T-cell (primary cell): ENCODE measurements around the gene ATE1. TPM values are rescaled to one million over a fixed set of nuclear protein-coding genes. Genes with fewer than 3 reads are reported as not detected.

Source experiments
- ATAC-seq, 4 experiments: fragments of 200-7000 bp in 3 of 4; fragments of 150-1000 bp in 1 of 4; cut with Tn5 transposase; replicated peaks in 1 of 4; 1 replicate in 3 of 4; 2 replicates in 1 of 4; pipeline ENCODE4 v1.10.0; 2021; ENCODE audit warnings: moderate library complexity in 3 of 4, mild to moderate bottlenecking in 2 of 4, moderate number of reproducible peaks in 1 of 4
- CTCF ChIA-PET, 2 donors: fragments of 300-600 bp; sonication (Branson Sonifier 250); formaldehyde crosslinking; loops; one replicate each; lab custom pipeline; 2022; ENCODE audit warnings: antibody characterized with exemption in 2 of 2; lab: Charles Lee
- POLR2A ChIA-PET, 2 donors: fragments of 300-600 bp; sonication (Branson Sonifier 250); formaldehyde crosslinking; loops; one replicate each; lab custom pipeline; 2022; ENCODE audit warnings: antibody characterized with exemption in 2 of 2; lab: Charles Lee
- DNase-seq, 35 experiments: peaks; one replicate each; pipeline versions ENCODE4 v3.0.0 to v3.0.0-alpha.2; 2013 to 2023
- H3K27ac ChIP-seq: one replicate; pipeline ENCODE4 v1.5.1; 2013; ENCODE audit warnings: low read length
- H3K27me3 ChIP-seq, 2 experiments: replicated peaks in 1 of 2; 1 replicate in 1 of 2; 2 replicates in 1 of 2; pipeline versions ENCODE4 v1.6.1 to v1.7.0; 2013; ENCODE audit warnings: low read length in 1 of 2, mixed read lengths in 1 of 2; ENCODE audit not compliant: control insufficient read depth in 2 of 2, insufficient read depth in 2 of 2; ENCODE audit errors: extremely low read depth in 1 of 2
- H3K36me3 ChIP-seq, 2 donors: 1 replicate in 1 of 2; 2 replicates in 1 of 2; pipeline versions ENCODE4 v1.6.1 to v1.7.0; 2013; ENCODE audit warnings: low read length in 1 of 2; ENCODE audit not compliant: control insufficient read depth in 2 of 2, insufficient read depth in 1 of 2; ENCODE audit errors: extremely low read depth in 1 of 2
- H3K4me1 ChIP-seq, 2 experiments: 1 replicate in 1 of 2; 2 replicates in 1 of 2; pipeline versions ENCODE4 v1.6.1 to v1.7.0; 2013; ENCODE audit warnings: low read length in 2 of 2, mixed read lengths in 1 of 2; ENCODE audit not compliant: insufficient read depth in 2 of 2, control insufficient read depth in 1 of 2; ENCODE audit errors: extremely low read depth in 1 of 2
- H3K4me3 ChIP-seq, 2 donors: 1 replicate in 1 of 2; 2 replicates in 1 of 2; pipeline versions ENCODE4 v1.5.1 to v1.7.0; 2013; ENCODE audit warnings: mild to moderate bottlenecking in 2 of 2, low read length in 1 of 2, moderate library complexity in 1 of 2; ENCODE audit not compliant: control insufficient read depth in 1 of 2; ENCODE audit errors: extremely low read depth in 1 of 2
- H3K9me3 ChIP-seq: 2 replicates; pipeline ENCODE4 v1.7.0; 2013
- H3K27ac Mint-ChIP-seq, 2 donors: one replicate each; pipeline ENCODE4 v1.8.0; 2020 to 2021; ENCODE audit warnings: mild to moderate bottlenecking in 2 of 2, mixed read lengths in 2 of 2
- H3K27me3 Mint-ChIP-seq, 2 donors: one replicate each; pipeline ENCODE4 v1.8.0; 2021 to 2022; ENCODE audit warnings: mixed read lengths in 2 of 2
- H3K36me3 Mint-ChIP-seq: one replicate; pipeline ENCODE4 v1.8.0; 2021; ENCODE audit warnings: mixed read lengths
- H3K4me1 Mint-ChIP-seq, 3 donors: one replicate each; pipeline ENCODE4 v1.8.0; 2020 to 2022; ENCODE audit warnings: mixed read lengths in 3 of 3, mild to moderate bottlenecking in 1 of 3
- H3K4me3 Mint-ChIP-seq, 3 donors: one replicate each; pipeline ENCODE4 v1.8.0; 2020 to 2022; ENCODE audit warnings: mild to moderate bottlenecking in 3 of 3, mixed read lengths in 3 of 3, moderate library complexity in 3 of 3
- H3K9me3 Mint-ChIP-seq, 3 donors: one replicate each; pipeline ENCODE4 v1.8.0; 2020 to 2022; ENCODE audit warnings: mixed read lengths in 3 of 3
- WGBS: methylation state at CpG from one replicate; pipeline ENCODE4 v1.1.5; 2013; ENCODE audit warnings: missing lambda C conversion rate; ENCODE audit not compliant: insufficient coverage; 5-methylcytosine and 5-hydroxymethylcytosine counted together
- total RNA-seq, 35 experiments: library from RNA in 6 of 35; stranded (reverse) in 6 of 35; fragments of 120-200 nt in 1 of 35; gene quantifications; one replicate each; pipeline versions ENCODE4 v1.2.1 to v1.2.4 and lab custom pipeline; 2013 to 2026

Gene ATE1
- total RNA-seq, 5 donors from 2014 or later (not counting 1 experiment from before 2014, with no cell fraction given): 18.6 to 28.9 (median 26.0) TPM

DNA sequence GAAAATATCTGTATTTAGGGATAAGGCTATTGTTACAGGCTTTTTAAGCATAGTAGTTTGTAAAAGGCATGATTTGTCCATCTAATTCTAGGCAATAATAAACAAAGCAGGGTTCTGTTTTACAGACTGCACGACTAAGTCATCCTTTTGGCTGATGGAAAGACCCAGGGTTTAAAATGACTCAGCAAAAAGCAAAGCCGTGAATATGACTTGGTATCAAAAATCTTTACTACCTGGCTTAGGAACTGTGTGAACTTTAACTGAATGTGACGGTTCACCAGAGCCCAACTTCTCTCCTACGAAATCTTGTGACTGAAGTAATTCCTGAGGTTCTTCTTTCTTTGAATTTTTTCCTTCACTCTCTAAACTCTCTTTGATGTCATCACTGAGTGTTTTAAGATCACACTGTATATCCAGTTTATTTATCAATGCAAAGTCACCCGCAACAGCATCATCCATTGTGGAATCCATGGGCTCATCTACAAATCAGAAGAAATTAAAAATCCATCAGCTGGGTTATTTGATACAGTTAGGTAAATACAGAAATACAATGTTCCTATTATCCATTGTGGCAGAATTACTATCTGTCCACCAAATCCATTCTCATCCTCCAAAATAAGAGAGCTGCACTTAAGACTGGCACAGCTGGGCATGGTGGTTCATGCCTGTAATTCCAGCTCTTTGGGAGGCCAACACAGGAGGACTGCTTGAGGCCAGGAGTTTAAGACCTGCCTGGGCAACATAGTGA lies 17.0 kb downstream of the ATE1 start:
- Mint-ChIP-seq H3K4me1 (peaks cover 0 to 7% (median 2%) of the 10 kb centered on the region in 3 donors), H3K27ac (no peak overlapping the region), H3K27me3 (no peaks in the 10 kb centered on the region), H3K4me3 (no peak overlapping the region), H3K36me3 (peaks cover 34% of the 10 kb centered on the region), H3K9me3 (no peaks in the 10 kb centered on the region)
- WGBS: 36% methylated on average over 3 of the region's 5 CpGs
- Histone ChIP-seq H3K36me3 (peaks cover 0 to 38% of the 10 kb centered on the region in 2 donors), H3K27ac (no peak overlapping the region), H3K4me3 (no peak overlapping the region), H3K9me3 (no peaks in the 10 kb centered on the region), H3K4me1 (no peaks in the 10 kb centered on the region), H3K27me3 (no peaks in the 10 kb centered on the region)
- DNase-seq (no peak), ATAC-seq (no peak)
- ChIA-PET POLR2A (no interaction called here), CTCF (no interaction called here)

DNA sequence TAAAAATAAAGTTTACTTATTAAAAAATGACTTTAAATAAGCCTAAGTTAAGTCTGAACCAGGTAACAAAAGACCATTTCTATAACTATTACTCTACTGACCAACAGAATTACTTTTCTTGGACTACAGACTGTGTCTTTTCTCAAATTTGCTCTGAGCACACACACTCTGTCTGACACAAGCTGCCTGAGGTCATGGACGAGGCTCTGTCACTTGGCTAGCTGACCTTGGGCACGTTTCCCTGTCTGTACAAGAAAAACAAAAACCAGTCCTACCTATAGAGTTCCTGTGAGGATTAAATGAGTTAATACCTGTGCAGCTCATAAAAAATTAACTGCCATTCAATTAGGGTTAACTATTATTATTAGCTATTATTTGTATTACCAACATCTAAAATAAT lies 22.9 kb downstream of the ATE1 start:
- Histone ChIP-seq H3K36me3 (peaks cover 0 to 21% of the 10 kb centered on the region in 2 donors), H3K9me3 (no peaks in the 10 kb centered on the region), H3K4me3 (no peak overlapping the region), H3K27ac (no peak overlapping the region), H3K27me3 (no peaks in the 10 kb centered on the region), H3K4me1 (no peaks in the 10 kb centered on the region)
- ChIA-PET CTCF (interaction anchor here in 1 of 2 donors (0.6 kb wide), 1 partner anchor 73 kb away, joined by 3 read pairs; no protein-coding TSS in a partner anchor), POLR2A (no interaction called here)
- DNase-seq (no peak), ATAC-seq (no peak)
- no peak overlapping the region for H3K27ac Mint-ChIP-seq
- H3K4me3 Mint-ChIP-seq: no peak overlapping the region
- no CpG with 5 or more reads among the region's 2 CpGs for WGBS
- H3K9me3 Mint-ChIP-seq: no peaks in the 10 kb centered on the region
- peaks cover 4 to 5% (median 5%) of the 10 kb centered on the region in 3 donors for H3K4me1 Mint-ChIP-seq
- no peaks in the 10 kb centered on the region for H3K27me3 Mint-ChIP-seq
- peaks cover 22% of the 10 kb centered on the region for H3K36me3 Mint-ChIP-seq

DNA sequence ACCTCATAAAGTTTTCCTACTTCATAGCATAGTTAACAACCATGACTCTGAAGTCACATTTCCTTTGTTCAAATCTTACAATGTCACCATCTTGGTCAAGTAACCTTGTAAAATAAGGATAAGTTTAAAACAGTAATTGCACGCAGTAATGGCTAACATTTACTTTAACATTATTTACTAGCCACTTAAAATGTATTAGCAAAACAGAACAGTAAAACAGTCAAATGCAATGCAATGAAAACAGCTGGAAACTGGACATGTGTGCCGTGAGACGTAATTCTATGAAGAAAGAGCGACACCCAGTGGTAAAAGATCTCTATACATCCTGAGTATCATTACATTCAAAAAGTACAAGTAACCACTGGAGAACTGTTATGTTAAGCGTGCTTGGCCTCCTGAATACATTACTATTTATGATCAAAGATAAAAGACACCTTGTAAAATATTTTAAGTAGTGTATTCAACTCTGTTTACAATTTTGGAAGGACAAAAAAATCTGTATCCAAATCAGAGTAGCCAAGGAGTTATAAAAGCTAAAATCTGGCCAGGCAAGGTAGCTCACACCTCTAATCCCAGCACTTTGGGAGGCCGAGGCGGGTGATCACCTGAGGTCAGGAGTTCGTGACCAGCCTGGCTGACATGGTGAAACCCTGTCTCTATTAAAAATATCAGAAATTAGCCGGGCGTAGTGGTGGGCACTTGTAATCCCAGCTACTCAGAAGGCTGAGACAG lies 27.2 kb downstream of the ATE1 start:
- WGBS: 100% methylated on average over 2 of the region's 10 CpGs
- H3K4me1 ChIP-seq: no peaks in the 10 kb centered on the region
- no peak overlapping the region for H3K27ac Mint-ChIP-seq
- ATAC-seq (peak in 3 of 4 experiments; percentile 43 to 73 (median 47)), DNase-seq (peak in 3 of 35 experiments; percentile 2 to 64 (median 4))
- no peaks in the 10 kb centered on the region for H3K9me3 Mint-ChIP-seq
- no peak overlapping the region for H3K27ac ChIP-seq
- peaks cover 4 to 5% (median 5%) of the 10 kb centered on the region in 3 donors for H3K4me1 Mint-ChIP-seq
- peaks cover 0 to 27% of the 10 kb centered on the region in 2 donors for H3K36me3 ChIP-seq
- H3K4me3 ChIP-seq: no peak overlapping the region
- no peaks in the 10 kb centered on the region for H3K27me3 ChIP-seq
- peaks cover 27% of the 10 kb centered on the region for H3K36me3 Mint-ChIP-seq
- CTCF ChIA-PET: interaction anchor here (0.6 to 2.1 kb wide), 3 partner anchors 9 to 952 kb away, joined by 3 to 7 read pairs (median 7); no protein-coding TSS in a partner anchor
- POLR2A ChIA-PET: no interaction called here
- H3K4me3 Mint-ChIP-seq: no peak overlapping the region
- H3K9me3 ChIP-seq: no peaks in the 10 kb centered on the region
- H3K27me3 Mint-ChIP-seq: no peaks in the 10 kb centered on the region

DNA sequence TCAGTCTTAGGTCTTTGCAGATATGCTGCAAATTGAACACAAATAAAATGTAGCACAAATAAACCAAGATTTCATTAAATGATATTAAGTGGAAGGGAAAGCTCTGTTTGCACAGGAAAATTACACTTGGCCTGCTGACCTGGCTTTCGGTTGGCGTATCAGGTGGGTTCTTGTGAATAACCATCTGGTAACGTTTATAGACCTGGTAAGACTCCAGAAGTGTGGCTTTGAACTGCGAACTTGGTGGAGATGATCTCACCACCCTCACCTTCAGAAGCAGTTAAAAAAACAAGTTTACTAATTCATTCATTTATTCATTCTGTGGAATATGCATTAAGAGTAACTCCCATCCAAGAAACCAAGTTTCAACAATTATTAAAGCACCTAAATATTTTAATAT lies 28.1 kb downstream of the ATE1 start:
- peaks cover 24% of the 10 kb centered on the region for H3K36me3 Mint-ChIP-seq
- Histone ChIP-seq H3K9me3 (no peaks in the 10 kb centered on the region), H3K4me1 (no peaks in the 10 kb centered on the region), H3K27ac (no peak overlapping the region), H3K36me3 (peaks cover 0 to 25% of the 10 kb centered on the region in 2 donors), H3K27me3 (no peaks in the 10 kb centered on the region), H3K4me3 (no peak overlapping the region)
- H3K4me1 Mint-ChIP-seq: peaks cover 4 to 5% (median 5%) of the 10 kb centered on the region in 3 donors
- ChIA-PET POLR2A (no interaction called here), CTCF (interaction anchor here in 1 of 2 donors (2.1 kb wide), 1 partner anchor 8 kb away, joined by 7 read pairs; no protein-coding TSS in a partner anchor)
- 100% methylated on average over 2 of the region's 4 CpGs for WGBS
- no peak overlapping the region for H3K4me3 Mint-ChIP-seq
- no peaks in the 10 kb centered on the region for H3K27me3 Mint-ChIP-seq
- DNase-seq: no peak
- H3K9me3 Mint-ChIP-seq: no peaks in the 10 kb centered on the region
- no peak for ATAC-seq
- no peak overlapping the region for H3K27ac Mint-ChIP-seq

- no peak overlapping the region for H3K4me3 Mint-ChIP-seq
- no peaks in the 10 kb centered on the region for H3K9me3 Mint-ChIP-seq
- H3K27ac Mint-ChIP-seq: no peak overlapping the region
- CTCF ChIA-PET: interaction anchor here in 1 of 2 donors (1.0 kb wide), 1 partner anchor 10 kb away, joined by 7 read pairs; no protein-coding TSS in a partner anchor
- H3K36me3 ChIP-seq: peaks cover 2 to 5% of the 10 kb centered on the region in 2 donors
- H3K4me3 ChIP-seq: no peak overlapping the region
- H3K36me3 Mint-ChIP-seq: peaks cover 18% of the 10 kb centered on the region
- POLR2A ChIA-PET: no interaction called here
- H3K9me3 ChIP-seq: no peaks in the 10 kb centered on the region
- H3K27me3 Mint-ChIP-seq: no peaks in the 10 kb centered on the region
- no peaks in the 10 kb centered on the region for H3K4me1 Mint-ChIP-seq
- DNase-seq (no peak), ATAC-seq (no peak)
- H3K27ac ChIP-seq: no peak overlapping the region
- no peaks in the 10 kb centered on the region for H3K27me3 ChIP-seq
- 100% methylated on average over 2 of the region's 5 CpGs for WGBS
- H3K4me1 ChIP-seq: no peaks in the 10 kb centered on the region
Measured at GRCh38 chr10:121891103-121891502, 36.7 kb downstream of the ATE1 start.

DNA sequence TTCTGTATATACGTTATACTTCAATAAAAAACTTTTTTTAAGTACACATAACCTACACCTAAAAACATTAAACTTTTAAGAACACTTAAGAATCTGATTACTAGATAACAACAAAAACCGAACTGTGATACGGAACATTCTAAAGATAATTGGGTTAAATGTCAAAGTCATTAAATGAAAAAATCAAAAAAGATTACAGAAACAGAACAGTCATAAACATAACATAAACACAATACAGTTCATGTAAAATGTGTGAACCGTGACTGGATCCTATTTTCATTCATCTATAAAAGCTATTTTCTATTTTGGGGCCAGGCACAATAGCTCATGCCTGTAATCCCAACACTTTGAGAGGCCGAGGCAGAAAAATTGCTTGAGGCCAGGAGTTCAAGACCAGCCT lies 38.6 kb downstream of the ATE1 start:
- Mint-ChIP-seq H3K4me1 (no peaks in the 10 kb centered on the region), H3K27me3 (no peaks in the 10 kb centered on the region), H3K9me3 (no peaks in the 10 kb centered on the region), H3K36me3 (peaks cover 20% of the 10 kb centered on the region), H3K4me3 (no peak overlapping the region), H3K27ac (no peak overlapping the region)
- H3K9me3 ChIP-seq: no peaks in the 10 kb centered on the region
- no peaks in the 10 kb centered on the region for H3K4me1 ChIP-seq
- H3K27me3 ChIP-seq: no peaks in the 10 kb centered on the region
- H3K27ac ChIP-seq: no peak overlapping the region
- CTCF ChIA-PET: no interaction called here
- DNase-seq (no peak), ATAC-seq (no peak)
- H3K36me3 ChIP-seq: peaks cover 2 to 5% of the 10 kb centered on the region in 2 donors
- 100% methylated on average over 1 of the region's 5 CpGs for WGBS
- H3K4me3 ChIP-seq: no peak overlapping the region
- POLR2A ChIA-PET: interaction anchor here in 1 of 2 donors (0.7 kb wide), 1 partner anchor 1416 kb away, joined by 3 read pairs; no protein-coding TSS in a partner anchor
